ENCODE measurements around the gene GARIN5B. TPM values are rescaled to one million over a fixed set of nuclear protein-coding genes. Genes with fewer than 3 reads are reported as not detected.

GARIN5B gene
- total RNA-seq, 1 experiment from 2014 or later = not detected

GRCh38 chr19:55368701-55369563 is 5.9 kb upstream of the GARIN5B start:
- H3K27ac Mint-ChIP-seq (ENCODE audit: unreplicated experiment) = peak overlapping the region; percentile 16
- TF ChIP-seq CTCF (IDR thresholded peaks at IDR 0.05; ENCODE audit: unreplicated experiment) = no peak
- BruUV-seq (replicated peaks) = no TSS peak
- H3K36me3 Mint-ChIP-seq (ENCODE audit: insufficient read depth, unreplicated experiment) = peaks cover 29% of the 10 kb centered on the region
- H3K27me3 Mint-ChIP-seq (ENCODE audit: unreplicated experiment) = peaks cover 97% of the 10 kb centered on the region
- peak; percentile 54 for DNase-seq
- peak overlapping the region; percentile 68 for H3K4me3 Mint-ChIP-seq (ENCODE audit: low read depth, unreplicated experiment)
- intact Hi-C loops (cut with micrococcal nuclease; ENCODE audit: unreplicated experiment) = no loop called here
- peaks cover 25% of the 10 kb centered on the region for H3K4me1 Mint-ChIP-seq (ENCODE audit: low read depth, unreplicated experiment)
- no peaks in the 10 kb centered on the region for H3K9me3 Mint-ChIP-seq (ENCODE audit: low read depth, unreplicated experiment)
- CTCF ChIA-PET = interaction anchor here (0.6 to 1.2 kb wide), 4 partner anchors 15 to 252 kb away, joined by 3 to 8 read pairs (median 4); partner anchors contain the start of genes KMT5C, PPP1R12C and TMEM238

GRCh38 chr19:55368106-55368505 is 5.0 kb upstream of the GARIN5B start:
- no peak overlapping the region for H3K4me3 Mint-ChIP-seq (ENCODE audit: low read depth, unreplicated experiment)
- H3K27me3 Mint-ChIP-seq (ENCODE audit: unreplicated experiment) = peaks cover 97% of the 10 kb centered on the region
- no TSS peak for BruUV-seq (replicated peaks)
- no peaks in the 10 kb centered on the region for H3K9me3 Mint-ChIP-seq (ENCODE audit: low read depth, unreplicated experiment)
- CTCF ChIA-PET = interaction anchor here (0.6 kb wide), 1 partner anchor 251 kb away, joined by 4 read pairs; the partner anchor contains the start of gene PPP1R12C
- no peak for TF ChIP-seq CTCF (IDR thresholded peaks at IDR 0.05; ENCODE audit: unreplicated experiment)
- intact Hi-C loops (cut with micrococcal nuclease; ENCODE audit: unreplicated experiment) = no loop called here
- peaks cover 19% of the 10 kb centered on the region for H3K4me1 Mint-ChIP-seq (ENCODE audit: low read depth, unreplicated experiment)
- peaks cover 24% of the 10 kb centered on the region for H3K36me3 Mint-ChIP-seq (ENCODE audit: insufficient read depth, unreplicated experiment)
- H3K27ac Mint-ChIP-seq (ENCODE audit: unreplicated experiment) = no peak overlapping the region
- no peak for DNase-seq

GRCh38 chr19:55366790-55367189 is 3.7 kb upstream of the GARIN5B start:
- Mint-ChIP-seq H3K36me3 (ENCODE audit: insufficient read depth, unreplicated experiment) (peaks cover 15% of the 10 kb centered on the region), H3K27ac (ENCODE audit: unreplicated experiment) (no peak overlapping the region), H3K27me3 (ENCODE audit: unreplicated experiment) (peaks cover 87% of the 10 kb centered on the region), H3K4me3 (ENCODE audit: low read depth, unreplicated experiment) (no peak overlapping the region), H3K9me3 (ENCODE audit: low read depth, unreplicated experiment) (no peaks in the 10 kb centered on the region), H3K4me1 (ENCODE audit: low read depth, unreplicated experiment) (peaks cover 12% of the 10 kb centered on the region)
- BruUV-seq (replicated peaks) = no TSS peak
- no peak for DNase-seq
- intact Hi-C loops (cut with micrococcal nuclease; ENCODE audit: unreplicated experiment) = no loop called here
- TF ChIP-seq CTCF (IDR thresholded peaks at IDR 0.05; ENCODE audit: unreplicated experiment) = no peak
- CTCF ChIA-PET = interaction anchor here (1.1 kb wide), 1 partner anchor 27 kb away, joined by 3 read pairs; the partner anchor contains the start of gene KMT5C

- Mint-ChIP-seq H3K27me3 (ENCODE audit: unreplicated experiment) (peaks cover 79% of the 10 kb centered on the region), H3K9me3 (ENCODE audit: low read depth, unreplicated experiment) (no peaks in the 10 kb centered on the region), H3K27ac (ENCODE audit: unreplicated experiment) (no peak overlapping the region), H3K4me3 (ENCODE audit: low read depth, unreplicated experiment) (peak overlapping the region; percentile 26), H3K4me1 (ENCODE audit: low read depth, unreplicated experiment) (peaks cover 11% of the 10 kb centered on the region), H3K36me3 (ENCODE audit: insufficient read depth, unreplicated experiment) (peaks cover 15% of the 10 kb centered on the region)
- no peak for DNase-seq
- TF ChIP-seq CTCF (IDR thresholded peaks at IDR 0.05; ENCODE audit: unreplicated experiment) = no peak
- intact Hi-C loops (cut with micrococcal nuclease; ENCODE audit: unreplicated experiment) = no loop called here
- BruUV-seq (replicated peaks) = no TSS peak
- CTCF ChIA-PET = interaction anchor here (1.1 kb wide), 1 partner anchor 27 kb away, joined by 3 read pairs; the partner anchor contains the start of gene KMT5C
Observed at GRCh38 chr19:55365964-55366363, 2.9 kb upstream of the GARIN5B start.
